T-helper 22 cell (primary cell): ENCODE results near the gene IKZF3.
"Not testable (repeated sequence)": the region's sequence is repeated elsewhere in the genome, so short reads cannot be mapped to it uniquely, and the experiment has no call there.

Experiments used
- DNase-seq: peaks from one replicate; pipeline ENCODE4 v3.0.0-alpha.2; 2020; ENCODE audit warnings: low read depth

Gene IKZF3

DNA sequence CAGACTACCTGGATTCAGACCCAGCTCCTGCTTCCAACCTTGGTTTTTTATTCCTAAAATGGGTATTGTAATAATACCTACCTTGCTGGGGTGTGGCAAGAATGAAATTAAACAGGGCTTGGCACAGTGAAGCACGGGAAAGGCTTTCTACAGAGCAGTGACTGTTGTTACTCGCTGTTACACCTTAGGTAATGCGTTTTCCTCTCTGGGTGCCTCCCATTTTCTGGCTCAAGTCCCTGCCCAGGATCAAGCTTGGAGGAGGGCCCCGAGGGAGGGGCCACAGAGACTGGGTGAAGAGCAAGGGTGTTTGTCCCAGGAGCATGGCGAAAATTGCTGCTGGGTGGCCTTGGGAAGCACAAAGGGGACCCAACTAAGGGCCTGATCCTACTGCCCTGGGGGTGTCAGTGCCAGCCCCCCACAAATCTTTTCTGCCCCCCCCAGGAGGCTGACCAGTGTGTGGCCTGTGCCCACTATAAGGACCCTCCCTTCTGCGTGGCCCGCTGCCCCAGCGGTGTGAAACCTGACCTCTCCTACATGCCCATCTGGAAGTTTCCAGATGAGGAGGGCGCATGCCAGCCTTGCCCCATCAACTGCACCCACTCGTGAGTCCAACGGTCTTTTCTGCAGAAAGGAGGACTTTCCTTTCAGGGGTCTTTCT lies 147.1 kb downstream of the IKZF3 start:
- DNase-seq = no peak

DNA sequence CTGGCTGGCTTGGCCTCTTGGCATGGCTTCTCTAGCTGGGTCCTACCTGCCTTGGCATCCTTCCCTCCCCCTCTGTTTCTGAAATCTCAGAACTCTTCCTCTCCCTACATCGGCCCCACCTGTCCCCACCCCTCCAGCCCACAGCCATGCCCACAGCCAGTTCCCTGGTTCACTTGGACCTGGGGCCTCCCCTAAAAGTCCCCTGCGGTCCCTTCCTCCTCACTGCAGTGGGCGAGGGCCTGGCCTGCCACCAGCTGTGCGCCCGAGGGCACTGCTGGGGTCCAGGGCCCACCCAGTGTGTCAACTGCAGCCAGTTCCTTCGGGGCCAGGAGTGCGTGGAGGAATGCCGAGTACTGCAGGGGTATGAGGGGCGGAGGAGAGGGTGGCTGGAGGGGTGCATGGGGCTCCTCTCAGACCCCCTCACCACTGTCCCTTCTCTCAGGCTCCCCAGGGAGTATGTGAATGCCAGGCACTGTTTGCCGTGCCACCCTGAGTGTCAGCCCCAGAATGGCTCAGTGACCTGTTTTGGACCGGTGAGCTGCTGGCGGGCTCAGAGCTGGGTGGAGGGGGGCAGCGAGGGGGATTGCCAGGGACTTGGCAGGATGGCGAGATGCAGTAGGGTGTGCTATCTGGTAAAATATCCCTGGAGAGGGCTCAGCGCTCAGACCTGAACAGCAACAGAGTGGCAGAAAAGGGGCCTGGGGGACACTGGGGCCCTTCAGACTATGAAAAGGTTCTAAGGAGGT lies 147.9 kb downstream of the IKZF3 start:
- no peak for DNase-seq

DNA sequence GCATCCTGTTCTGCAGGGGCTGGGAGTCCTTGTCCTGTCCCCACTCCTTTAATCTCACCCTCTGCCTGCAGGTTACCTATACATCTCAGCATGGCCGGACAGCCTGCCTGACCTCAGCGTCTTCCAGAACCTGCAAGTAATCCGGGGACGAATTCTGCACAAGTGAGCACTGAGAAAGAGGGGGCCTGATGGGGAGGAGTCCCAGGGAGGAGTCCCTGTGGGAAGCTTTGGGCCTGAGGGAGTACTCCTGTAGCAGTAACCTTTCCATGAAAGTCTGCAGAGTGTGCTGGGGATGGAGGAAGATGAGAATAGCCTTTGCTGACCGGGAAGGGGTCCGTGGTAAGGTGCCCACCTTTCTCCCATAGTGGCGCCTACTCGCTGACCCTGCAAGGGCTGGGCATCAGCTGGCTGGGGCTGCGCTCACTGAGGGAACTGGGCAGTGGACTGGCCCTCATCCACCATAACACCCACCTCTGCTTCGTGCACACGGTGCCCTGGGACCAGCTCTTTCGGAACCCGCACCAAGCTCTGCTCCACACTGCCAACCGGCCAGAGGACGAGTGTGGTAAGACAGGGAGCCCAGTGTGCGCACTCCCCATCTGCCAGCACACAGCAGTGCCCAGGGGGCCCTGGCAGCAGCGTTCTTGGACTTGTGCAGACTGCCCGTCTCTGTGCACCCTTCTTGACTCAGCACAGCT lies 148.6 kb downstream of the IKZF3 start:
- no peak for DNase-seq

DNA sequence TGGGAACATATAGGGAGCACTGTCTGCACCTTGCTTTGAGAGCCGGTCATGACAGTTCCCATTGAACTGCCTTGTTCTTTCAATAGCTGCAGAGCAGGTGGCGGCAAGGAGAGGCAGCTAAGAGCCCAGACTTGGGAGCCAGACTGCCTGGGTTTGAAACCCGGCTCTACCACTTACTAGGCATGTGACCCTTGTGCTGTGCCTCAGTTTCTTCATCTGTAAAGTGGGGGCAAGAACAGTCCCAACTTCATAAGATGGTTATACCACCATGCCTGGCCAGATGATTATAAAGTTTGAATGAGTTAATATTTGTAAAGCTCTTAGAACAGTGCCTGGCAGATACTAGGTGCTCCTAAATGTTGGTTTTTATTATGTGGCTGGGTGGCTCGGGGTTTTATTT lies 149.9 kb downstream of the IKZF3 start:
- no peak for DNase-seq

DNA sequence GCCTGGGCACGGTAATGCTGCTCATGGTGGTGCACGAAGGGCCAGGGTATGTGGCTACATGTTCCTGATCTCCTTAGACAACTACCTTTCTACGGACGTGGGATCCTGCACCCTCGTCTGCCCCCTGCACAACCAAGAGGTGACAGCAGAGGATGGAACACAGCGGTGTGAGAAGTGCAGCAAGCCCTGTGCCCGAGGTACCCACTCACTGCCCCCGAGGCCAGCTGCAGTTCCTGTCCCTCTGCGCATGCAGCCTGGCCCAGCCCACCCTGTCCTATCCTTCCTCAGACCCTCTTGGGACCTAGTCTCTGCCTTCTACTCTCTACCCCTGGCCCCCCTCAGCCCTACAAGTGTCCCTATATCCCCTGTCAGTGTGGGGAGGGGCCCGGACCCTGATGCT lies 152.3 kb downstream of the IKZF3 start:
- DNase-seq = no peak

DNA sequence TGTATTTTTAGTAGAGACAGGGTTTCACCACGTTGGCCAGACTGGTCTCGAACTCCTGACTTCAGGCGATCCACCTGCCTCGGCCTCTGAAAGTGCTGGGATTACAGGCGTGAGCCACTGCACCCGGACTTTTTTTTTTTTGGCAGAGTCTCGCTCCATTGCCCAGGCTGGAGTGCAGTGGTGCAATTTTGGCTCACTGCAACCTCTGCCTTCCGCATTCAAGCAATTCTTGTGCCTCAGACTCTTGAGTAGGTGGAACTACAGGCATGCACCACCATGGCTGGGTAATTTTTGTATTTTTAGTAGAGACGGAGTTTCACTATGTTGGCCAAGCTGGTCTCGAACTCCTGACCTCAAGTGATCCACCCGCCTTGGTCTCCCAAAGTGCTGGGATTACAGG lies 153.0 kb downstream of the IKZF3 start:
- not testable (repeated sequence) for DNase-seq

DNA sequence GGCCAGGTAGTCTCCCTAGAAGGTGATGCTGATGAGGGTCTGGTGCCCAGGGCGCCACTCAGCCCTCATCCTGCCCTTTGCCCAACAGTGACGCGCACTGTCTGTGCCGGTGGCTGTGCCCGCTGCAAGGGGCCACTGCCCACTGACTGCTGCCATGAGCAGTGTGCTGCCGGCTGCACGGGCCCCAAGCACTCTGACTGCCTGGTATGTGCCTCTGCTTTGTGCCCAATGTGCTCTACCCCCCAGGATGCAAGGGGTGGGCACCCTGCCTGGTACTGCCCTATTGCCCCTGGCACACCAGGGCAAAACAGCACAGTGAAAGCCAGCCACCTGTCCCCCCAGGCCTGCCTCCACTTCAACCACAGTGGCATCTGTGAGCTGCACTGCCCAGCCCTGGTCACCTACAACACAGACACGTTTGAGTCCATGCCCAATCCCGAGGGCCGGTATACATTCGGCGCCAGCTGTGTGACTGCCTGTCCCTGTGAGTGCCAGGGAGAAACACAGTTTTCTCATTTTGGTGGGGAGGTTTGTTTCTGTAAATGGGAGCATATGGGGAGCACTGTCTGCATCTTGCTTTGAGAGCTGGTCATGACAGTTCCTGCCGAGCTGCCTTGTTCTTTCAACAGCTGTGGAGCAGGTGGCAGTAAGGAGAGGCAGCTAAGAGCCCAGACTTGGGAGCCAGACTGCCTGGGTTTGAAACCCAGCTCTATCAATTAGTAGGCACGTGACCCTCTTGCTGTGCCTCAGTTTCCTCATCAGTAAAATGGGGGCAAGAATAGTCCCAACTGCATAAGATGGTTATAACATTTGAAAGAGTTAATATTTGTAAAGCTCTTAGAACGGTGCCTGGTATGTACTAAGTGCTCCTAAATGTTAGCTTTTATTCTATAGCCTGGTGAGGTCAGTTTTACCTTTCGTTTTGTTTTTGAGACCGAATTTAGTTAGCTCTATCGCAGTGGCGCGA lies 153.8 kb downstream of the IKZF3 start:
- no peak for DNase-seq

DNA sequence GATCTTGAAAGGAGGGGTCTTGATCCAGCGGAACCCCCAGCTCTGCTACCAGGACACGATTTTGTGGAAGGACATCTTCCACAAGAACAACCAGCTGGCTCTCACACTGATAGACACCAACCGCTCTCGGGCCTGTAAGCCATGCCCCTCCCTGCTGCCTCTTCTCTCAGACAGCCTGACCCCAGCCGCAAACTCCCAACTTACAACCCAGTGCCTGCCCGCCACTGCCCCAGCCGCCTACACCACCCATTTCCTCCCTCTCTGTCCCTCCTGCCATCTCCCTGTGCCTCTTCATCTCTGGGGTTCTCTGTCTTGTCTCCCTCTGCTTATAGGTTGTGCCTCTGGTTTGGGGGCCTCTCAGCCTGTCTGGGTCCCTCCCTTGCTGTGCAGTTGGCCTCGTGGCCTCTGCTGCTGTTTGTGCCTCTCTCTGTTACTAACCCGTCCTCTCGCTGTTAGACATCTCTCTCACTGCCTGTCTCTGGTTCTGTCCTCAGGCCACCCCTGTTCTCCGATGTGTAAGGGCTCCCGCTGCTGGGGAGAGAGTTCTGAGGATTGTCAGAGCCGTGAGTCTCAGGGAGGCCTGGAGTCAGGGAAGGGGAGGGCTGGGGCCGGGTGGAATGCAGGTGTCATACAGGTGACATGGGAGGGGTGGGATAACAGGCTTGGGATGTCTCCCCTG lies 154.7 kb downstream of the IKZF3 start:
- DNase-seq = no peak
